HG02759 (cell line): ENCODE data around the gene SLC35F6.
"Not testable (repeated sequence)": the region's sequence is repeated elsewhere in the genome, so short reads cannot be mapped to it uniquely, and the experiment has no call there.

Experiments used
- ATAC-seq: cut with Tn5 transposase; IDR thresholded peaks from one replicate; pipeline ENCODE4 v1.9.1; 2021; ENCODE audit warnings: mild to moderate bottlenecking, moderate library complexity; ENCODE audit not compliant: unreplicated experiment

Gene SLC35F6

DNA sequence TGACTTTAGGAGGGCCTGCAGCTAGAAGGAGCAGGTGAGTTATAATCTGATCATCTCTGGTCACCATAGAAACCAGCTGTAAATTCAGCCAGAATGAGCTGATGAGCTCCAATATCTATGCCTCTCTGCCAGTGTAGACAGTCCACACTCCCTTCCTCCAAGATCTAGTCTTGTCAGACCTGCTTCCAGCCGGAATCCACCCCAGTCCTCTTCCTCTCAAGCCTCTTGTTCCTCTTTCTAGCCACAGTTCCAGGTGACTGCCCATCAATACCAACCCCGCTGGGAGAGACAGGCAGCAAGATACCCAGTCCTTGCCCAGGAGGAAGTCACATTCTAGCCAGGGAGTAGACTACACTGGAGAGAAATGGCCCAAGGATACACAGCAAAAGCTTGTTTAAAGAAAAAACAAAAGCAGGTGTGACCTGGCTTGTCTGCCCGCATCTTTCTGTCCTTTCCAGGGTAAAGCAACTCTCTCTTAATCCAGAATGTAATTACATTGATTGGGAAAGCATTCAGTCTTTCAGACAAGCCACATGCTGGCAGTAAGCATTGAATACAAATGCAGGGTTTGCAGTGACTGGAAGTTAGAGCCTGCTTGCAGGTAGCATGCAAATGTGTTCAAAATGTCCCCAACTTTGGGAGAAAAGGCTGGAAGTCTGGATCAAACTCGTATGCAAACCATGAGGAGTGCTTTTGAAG, 9.0 kb upstream of the SLC35F6 start:
- no peak for ATAC-seq

DNA sequence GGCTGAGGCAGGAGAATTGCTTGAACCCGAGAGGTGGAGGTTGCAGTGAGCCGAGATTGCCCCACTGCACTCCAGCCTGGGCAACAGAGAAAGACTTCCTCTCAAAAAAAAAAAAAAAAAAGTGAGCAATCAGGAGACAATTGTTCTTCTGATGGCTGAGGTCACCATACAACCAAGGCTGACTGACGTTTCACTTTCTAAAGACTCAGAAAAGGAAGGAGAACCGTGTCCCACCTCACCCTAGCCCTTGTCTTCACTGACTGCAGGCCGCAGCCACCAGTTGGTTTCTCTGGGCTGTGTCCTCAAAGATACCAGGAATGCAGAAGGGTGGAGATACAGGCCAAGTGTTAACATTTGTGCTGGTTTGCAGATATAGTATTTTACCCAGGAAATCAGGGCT, 7.7 kb upstream of the SLC35F6 start:
- ATAC-seq = no peak

DNA sequence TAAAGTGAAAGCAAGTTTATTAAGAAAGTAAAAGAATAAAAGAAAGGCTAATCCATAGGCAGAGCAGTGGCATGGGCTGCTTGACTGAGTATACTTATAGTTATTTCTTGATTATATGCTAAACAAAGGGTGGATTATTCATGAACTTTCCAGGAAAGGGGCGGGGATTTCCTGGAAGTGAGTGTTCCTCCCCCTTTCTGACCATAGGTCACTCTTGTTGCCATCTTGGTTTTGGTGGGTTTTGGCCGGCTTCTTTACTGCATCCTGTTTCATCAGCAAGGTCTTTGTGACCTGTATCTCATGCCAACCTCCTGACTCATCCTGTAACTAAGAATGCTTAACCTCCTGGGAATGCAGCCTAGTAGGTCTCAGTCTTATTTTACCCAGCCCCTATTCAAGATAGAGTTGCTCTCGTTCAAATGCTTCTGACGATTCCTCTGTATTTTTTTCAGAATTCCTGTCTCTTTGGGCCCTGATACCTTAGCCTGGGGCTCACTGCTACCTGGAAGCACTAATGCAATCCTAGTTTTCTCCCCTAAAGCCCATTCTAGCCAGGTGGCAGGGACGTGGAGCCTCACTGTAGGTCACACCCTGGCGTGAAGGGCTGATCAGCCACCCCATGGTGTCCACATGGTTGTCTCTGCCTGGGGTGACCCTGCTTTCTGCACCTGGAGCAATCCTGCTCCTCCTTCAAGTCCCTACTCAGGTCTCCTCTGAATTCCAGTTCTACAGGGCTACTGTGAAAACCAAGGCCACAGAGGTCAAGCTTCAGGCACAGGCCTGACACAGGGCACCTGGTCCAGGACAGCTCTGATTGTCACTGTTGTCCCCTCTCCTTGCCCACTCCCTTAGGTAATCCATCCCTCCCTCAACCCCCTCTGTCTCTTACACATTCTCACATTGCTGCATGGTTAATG, 6.0 kb upstream of the SLC35F6 start:
- ATAC-seq = peak; percentile 52

DNA sequence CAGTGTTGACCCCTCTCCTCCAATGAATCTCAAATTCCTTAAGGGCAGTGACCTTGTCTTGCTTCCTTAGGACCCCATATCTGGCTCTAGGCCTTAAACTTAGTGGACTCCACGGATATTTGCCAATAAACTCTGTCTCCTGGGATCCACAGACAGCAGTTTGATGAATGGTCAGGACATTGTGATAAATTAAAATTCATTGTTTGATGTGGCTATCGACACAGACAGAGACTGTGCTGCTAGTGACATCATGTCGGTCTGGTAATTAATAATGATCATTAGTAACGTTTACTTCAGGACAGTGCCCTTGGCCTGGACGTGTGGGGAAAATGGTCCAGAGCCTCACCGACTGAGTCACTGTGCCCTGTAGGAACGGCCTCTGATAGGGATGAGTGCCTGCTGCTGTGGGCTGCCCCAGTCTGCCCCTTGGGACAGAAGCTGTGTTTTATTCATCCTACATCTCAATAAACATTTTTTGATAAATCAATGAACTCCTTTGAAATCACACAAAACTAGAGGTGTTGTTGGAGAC, 5.2 kb upstream of the SLC35F6 start:
- ATAC-seq = no peak

GRCh38 chr2:26759845-26760244, 4.2 kb upstream of the SLC35F6 start:
- no peak for ATAC-seq

- not testable (repeated sequence) for ATAC-seq
These were observed 3.1 kb upstream of the SLC35F6 start for GRCh38 chr2:26760991-26761390.

DNA sequence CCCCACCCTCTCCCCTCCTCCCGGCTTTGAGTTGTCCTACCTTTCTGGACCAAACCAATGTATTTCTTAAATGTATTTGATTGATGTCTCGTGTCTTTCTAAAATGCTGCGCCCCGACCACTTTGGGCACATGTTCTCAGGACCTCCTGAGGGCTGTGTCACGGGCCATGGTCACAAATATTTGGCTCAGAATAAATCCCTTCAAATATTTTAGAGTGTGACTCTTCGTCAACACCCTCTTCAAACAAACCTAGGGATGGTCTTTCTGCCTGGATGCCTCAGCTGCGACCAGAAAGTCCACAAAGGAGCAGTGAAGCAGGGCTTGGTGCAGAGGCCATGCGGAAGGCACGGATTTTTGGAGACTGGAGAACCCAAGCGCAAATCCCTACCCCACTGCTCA, 1.1 kb upstream of the SLC35F6 start:
- ATAC-seq = no peak

DNA sequence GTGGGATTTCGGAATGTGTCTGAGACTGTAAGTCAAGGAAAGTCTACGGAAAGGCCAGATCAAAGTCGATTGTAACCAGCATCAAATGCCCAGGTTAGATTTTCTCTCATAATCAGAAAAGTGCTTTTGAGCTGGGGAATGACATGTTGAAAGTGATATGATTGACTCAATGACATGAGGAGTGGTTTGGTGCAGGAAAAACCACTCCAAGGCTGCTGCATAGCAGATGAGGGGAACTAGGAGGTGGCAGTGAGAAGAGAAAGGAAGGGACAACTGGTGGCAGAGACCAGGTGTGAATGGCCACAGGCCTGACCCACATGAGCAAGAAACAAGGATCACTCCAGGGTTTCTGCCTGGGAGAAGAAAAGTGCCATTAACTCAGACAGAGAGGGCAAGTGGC, 822 bp downstream of the SLC35F6 start:
- no peak for ATAC-seq

- no peak for ATAC-seq
These were observed 1.6 kb downstream of the SLC35F6 start for GRCh38 chr2:26765475-26766200.

GRCh38 chr2:26767129-26767528, 3.0 kb downstream of the SLC35F6 start:
- ATAC-seq = no peak

DNA sequence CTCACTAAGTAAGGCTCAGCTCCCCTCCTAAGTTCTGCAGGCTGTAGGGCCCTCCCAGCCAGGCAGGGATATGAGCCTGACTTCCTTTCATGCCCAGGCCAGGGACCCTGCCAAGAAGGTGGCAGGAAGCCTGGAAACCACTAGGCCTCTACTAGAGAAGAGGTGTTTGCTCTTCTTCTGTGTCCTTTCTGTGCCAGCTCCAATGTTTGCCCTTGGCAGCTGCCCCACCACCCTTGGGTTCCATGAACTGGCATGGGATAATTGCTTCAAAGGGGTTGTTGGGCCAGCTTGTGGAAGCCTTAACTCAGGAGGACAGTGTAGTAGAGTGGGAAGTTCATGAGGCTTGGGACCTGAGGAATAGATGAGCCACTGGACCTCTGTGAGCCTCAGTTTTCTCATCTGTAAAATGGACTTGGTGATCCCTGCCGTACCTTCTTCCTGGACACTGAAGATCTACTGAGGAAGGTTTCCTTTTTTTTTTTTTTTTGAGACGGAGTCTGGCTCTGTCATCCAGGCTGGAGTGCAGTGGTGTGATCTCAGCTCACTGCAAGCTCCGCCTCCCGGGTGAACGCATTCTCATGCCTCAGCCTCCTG, 3.9 kb downstream of the SLC35F6 start:
- ATAC-seq = no peak

- no peak for ATAC-seq
These were observed 4.6 kb downstream of the SLC35F6 start for GRCh38 chr2:26768759-26769088.

DNA sequence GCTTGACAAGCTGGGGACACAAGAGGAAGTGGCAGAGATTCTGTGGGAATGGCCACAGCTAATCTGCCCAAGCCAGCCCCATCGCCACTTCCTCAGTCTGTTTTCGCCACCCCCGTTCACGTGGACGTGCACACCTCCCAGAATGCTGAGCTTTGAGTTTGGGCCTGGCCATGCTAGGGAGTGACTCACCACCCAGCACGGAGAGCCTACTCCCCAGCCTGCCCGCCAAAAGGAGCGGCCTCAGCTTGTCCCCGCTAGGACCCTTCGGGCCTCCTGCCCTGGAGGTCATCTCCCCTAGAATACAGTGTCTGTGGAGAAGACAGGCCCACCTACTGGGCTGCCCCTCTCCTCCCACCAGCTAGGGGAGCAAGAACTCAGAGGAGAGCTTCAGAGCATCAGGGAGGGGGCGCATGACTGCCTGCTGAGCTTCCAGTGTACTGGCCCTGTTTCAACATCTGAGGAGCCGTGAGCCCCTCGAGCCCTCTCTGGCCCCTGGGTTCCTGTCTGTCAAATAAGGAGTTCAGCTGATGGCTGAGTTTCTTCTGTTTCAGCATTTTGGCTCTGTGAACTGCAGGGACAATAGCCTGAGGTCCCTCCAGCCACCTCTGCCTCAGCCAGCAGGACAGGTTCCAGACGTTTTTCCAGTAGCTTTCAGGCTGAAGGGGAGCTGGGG, 5.1 kb downstream of the SLC35F6 start:
- ATAC-seq = no peak

DNA sequence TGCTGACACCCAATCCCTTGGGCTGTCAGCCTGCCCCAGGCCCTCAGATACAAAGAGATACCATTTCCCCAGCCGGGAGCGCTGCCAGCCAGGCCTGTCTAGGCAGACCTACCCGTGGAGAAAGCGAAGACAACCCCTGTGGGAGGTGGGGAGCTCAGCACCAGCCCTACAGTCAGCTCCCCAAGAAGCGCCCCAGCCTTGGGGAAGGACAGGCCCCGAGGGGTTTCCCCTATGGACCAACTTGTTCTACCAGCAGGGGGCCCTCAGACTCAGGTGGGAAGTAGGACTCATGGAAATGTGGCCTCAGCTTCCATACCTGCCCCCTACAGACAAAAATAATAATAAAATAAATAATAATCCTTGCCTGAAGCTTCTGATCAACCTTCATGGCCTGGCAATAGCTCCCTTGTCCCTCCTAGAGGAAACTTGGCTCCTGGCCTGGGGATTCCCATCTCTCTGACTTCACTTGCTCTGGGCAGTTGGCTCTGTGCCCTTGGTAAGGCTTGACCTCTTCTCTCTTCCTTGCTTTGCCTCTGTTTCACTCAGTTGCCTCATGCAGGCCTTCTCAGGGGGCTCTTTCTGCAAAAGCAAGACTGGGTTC, 7.0 kb downstream of the SLC35F6 start:
- ATAC-seq = no peak

DNA sequence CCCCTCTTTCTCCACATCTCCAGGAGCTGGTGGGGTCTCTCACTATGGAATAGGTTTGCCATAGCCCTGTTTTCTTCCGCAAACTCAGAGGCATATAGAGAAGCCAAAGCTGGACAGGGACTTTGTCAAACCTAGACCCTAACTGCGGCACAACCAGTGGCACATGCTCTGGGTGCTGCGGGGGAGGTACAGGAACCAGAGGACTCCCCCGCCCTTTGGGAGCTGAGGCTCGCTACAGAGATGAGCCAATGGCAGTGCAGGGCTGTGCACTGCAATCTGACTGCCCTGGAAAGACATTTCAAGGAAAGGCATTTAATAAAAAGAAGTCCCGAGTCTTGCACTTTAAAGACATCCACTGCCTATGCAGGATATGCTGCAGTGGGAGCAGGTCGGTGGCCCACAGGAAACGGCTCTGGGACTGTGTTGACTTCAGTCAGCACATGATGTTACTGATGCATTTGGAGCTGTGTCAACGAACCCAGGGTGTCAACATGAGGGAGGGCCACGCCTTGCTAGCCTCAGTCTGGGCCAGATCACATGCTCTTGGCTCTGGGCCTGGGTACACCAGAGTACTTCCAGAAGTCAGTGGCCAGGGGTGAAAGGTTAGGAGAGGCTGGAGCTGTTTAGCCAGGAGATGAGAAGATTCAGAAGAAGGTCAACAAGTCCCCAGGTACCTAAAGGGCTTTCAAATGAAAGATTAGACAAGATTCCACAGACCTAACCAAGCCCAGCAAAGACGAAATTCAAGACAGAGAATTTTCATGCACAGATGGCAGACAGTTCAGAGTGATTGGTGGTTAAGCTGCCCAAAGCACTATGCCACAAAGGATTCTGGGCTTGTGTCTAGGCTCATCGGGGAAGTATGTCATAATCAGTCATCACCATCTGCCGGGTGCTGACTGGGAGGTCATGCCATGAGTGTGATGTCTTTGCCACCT, 8.2 kb downstream of the SLC35F6 start:
- no peak for ATAC-seq

GRCh38 chr2:26776195-26776800, 12.2 kb downstream of the SLC35F6 start:
- ATAC-seq = no peak

DNA sequence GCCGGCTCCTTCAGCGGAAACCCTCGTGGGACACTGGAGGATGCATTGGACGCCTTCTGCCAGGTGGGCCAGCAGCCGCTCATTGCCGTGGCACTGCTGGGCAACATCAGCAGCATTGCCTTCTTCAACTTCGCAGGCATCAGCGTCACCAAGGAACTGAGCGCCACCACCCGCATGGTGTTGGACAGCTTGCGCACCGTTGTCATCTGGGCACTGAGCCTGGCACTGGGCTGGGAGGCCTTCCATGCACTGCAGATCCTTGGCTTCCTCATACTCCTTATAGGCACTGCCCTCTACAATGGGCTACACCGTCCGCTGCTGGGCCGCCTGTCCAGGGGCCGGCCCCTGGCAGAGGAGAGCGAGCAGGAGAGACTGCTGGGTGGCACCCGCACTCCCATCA, 14.0 kb downstream of the SLC35F6 start:
- no peak for ATAC-seq

GRCh38 chr2:26778507-26778906, 14.4 kb downstream of the SLC35F6 start:
- ATAC-seq = no peak
